Tibial nerve (tissue), 4 donors: ENCODE results near the gene ZNF319. TPM values are rescaled to one million over a fixed set of nuclear protein-coding genes. Genes with fewer than 3 reads are reported as not detected.

Experiments
- DNase-seq, 2 donors: peaks; one replicate each; pipeline ENCODE4 v3.0.0-alpha.2; 2019; ENCODE audit warnings: low spot score in 2 of 2
- H3K27ac ChIP-seq, 4 donors: fragments of 200-600 bp; sonication (generic) in 3 of 4; one replicate each; pipeline ENCODE4 v1.5.1; 2017 to 2019; ENCODE audit warnings: mild to moderate bottlenecking in 1 of 4
- H3K27me3 ChIP-seq, 2 donors: fragments of 200-600 bp; sonication (generic) in 1 of 2; one replicate each; pipeline versions ENCODE4 v1.5.1 to v1.6.0; 2017 to 2019
- H3K36me3 ChIP-seq, 3 donors: fragments of 200-600 bp; sonication (generic); one replicate each; pipeline ENCODE4 v1.5.1; 2018 to 2019
- H3K4me1 ChIP-seq, 4 donors: fragments of 200-600 bp; sonication (generic) in 3 of 4; one replicate each; pipeline ENCODE4 v1.5.1; 2017 to 2019
- H3K4me3 ChIP-seq, 4 donors: fragments of 200-600 bp; sonication (generic) in 3 of 4; one replicate each; pipeline ENCODE4 v1.5.1; 2017 to 2019; ENCODE audit warnings: mild to moderate bottlenecking in 1 of 4, moderate library complexity in 1 of 4
- H3K9me3 ChIP-seq, 4 donors: fragments of 200-600 bp; sonication (generic) in 3 of 4; one replicate each; pipeline ENCODE4 v1.5.1; 2017 to 2019
- CTCF ChIP-seq, 5 experiments: fragments of 200-600 bp in 3 of 5; fragments of 450-650 bp in 2 of 5; sonication (generic) in 3 of 5; IDR thresholded peaks; one replicate each; pipeline ENCODE4 v1.5.1; 2016 to 2019; ENCODE audit warnings: antibody characterized with exemption in 5 of 5, mild to moderate bottlenecking in 3 of 5, moderate library complexity in 2 of 5
- EP300 ChIP-seq, 2 donors: sonication (generic); formaldehyde crosslinking; IDR thresholded peaks; one replicate each; pipeline ENCODE4 v1.6.1; 2017; ENCODE audit warnings: antibody characterized with exemption in 2 of 2, mild to moderate bottlenecking in 1 of 2
- POLR2A ChIP-seq, 2 donors: fragments of 450-650 bp; IDR thresholded peaks; one replicate each; pipeline ENCODE4 v1.6.1; 2017; ENCODE audit warnings: antibody characterized with exemption in 2 of 2, mild to moderate bottlenecking in 2 of 2, moderate library complexity in 2 of 2
- WGBS, 2 donors: methylation state at CpG; one replicate each; pipeline ENCODE4 v1.1.5; 2018; 5-methylcytosine and 5-hydroxymethylcytosine counted together
- total RNA-seq, 4 donors: library from RNA; depleted of rRNA; stranded (reverse); fragments of >200 nt; gene quantifications; one replicate each; pipeline ENCODE4 v1.1.0, GENCODE V29; 2016

The ZNF319 gene
- total RNA-seq, 4 donors from 2014 or later: 7.5 to 11.6 (median 9.1) TPM

GRCh38 chr16:57977418-57978069 is 22.9 kb downstream of the ZNF319 start:
- TF ChIP-seq CTCF (IDR thresholded peaks at IDR 0.05) (no peak), POLR2A (IDR thresholded peaks at IDR 0.05) (no peak), EP300 (IDR thresholded peaks at IDR 0.05) (no peak)
- 82 to 86% methylated on average over 8 to 9 of the region's 12 CpGs for WGBS, 2 donors
- H3K27me3 ChIP-seq: no peaks in the 10 kb centered on the region
- H3K36me3 ChIP-seq: no peaks in the 10 kb centered on the region
- H3K9me3 ChIP-seq: no peaks in the 10 kb centered on the region
- peak overlapping the region in 1 of 4 donors; percentile 36 for H3K27ac ChIP-seq
- no peak for DNase-seq
- peaks cover 0 to 15% (median 0%) of the 10 kb centered on the region in 4 donors for H3K4me1 ChIP-seq
- no peak overlapping the region for H3K4me3 ChIP-seq

DNA sequence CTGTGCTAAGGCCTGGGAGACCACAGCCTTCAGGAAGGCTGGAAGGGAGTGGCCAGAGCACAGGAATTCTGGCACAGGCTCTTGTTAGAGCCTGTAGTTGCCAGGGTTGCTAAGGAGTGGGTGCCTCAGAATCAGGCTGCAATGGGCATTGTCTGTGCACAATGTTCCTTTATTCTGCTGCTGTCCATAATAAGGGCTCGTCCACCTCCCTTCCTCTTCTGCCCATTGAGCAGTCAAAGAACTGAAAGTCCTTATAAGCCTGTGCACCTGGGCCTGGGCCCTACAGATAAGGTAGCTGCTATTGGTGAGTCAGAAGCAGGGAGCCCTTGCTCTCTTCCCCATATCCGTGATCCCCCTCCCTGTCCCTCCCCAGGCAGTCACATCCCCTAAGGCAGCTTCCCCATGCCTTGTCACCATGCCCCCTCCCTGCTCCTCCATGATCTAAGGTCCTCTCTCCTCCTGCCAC is 24.1 kb downstream of the ZNF319 start:
- Histone ChIP-seq H3K4me1 (peaks cover 0 to 15% (median 0%) of the 10 kb centered on the region in 4 donors), H3K27ac (peak overlapping the region; percentile 56 to 85 (median 71)), H3K4me3 (no peak overlapping the region), H3K9me3 (no peaks in the 10 kb centered on the region), H3K36me3 (no peaks in the 10 kb centered on the region), H3K27me3 (no peaks in the 10 kb centered on the region)
- no peak for TF ChIP-seq CTCF (IDR thresholded peaks at IDR 0.05)
- TF ChIP-seq EP300 (IDR thresholded peaks at IDR 0.05): peak in 1 of 2 donors; percentile 52
- WGBS, 2 donors: 44 to 52% methylated on average over 2 of the region's 2 CpGs
- DNase-seq: no peak

- H3K9me3 ChIP-seq: no peaks in the 10 kb centered on the region
- TF ChIP-seq EP300 (IDR thresholded peaks at IDR 0.05) (no peak), POLR2A (IDR thresholded peaks at IDR 0.05) (no peak), CTCF (IDR thresholded peaks at IDR 0.05) (no peak)
- no peak overlapping the region for H3K27ac ChIP-seq
- H3K4me3 ChIP-seq: no peak overlapping the region
- no peaks in the 10 kb centered on the region for H3K27me3 ChIP-seq
- 82% methylated on average over 4 of the region's 4 CpGs for whole genome bisulfite sequencing, 2 donors
- no peaks in the 10 kb centered on the region for H3K36me3 ChIP-seq
- no peak for DNase-seq
- H3K4me1 ChIP-seq: peaks cover 0 to 15% (median 0%) of the 10 kb centered on the region in 4 donors
Measured at GRCh38 chr16:57972306-57972705, 28.2 kb downstream of the ZNF319 start.

DNA sequence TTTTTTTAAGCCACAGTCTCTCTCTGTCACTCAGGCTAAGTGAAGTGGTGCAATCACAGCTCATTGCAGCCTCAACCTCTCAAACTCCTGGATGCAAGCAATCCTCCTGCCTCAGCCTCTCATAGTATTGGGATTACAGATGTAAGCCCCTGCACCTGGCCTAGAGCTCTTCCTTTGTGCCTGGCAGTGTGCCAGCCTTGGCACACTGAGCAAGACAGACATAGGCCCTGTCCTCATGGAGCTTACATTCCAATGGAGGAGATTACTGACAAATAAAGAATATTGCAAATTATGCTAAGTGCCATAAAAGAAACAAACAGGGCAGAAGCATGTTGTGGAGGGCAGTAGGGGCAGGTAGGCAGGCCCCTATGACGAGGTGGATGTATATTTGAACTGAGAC is 28.6 kb downstream of the ZNF319 start:
- Histone ChIP-seq H3K4me1 (peaks cover 0 to 14% (median 0%) of the 10 kb centered on the region in 4 donors), H3K27me3 (no peaks in the 10 kb centered on the region), H3K36me3 (no peaks in the 10 kb centered on the region), H3K27ac (no peak overlapping the region), H3K9me3 (no peaks in the 10 kb centered on the region), H3K4me3 (no peak overlapping the region)
- TF ChIP-seq EP300 (IDR thresholded peaks at IDR 0.05) (no peak), POLR2A (IDR thresholded peaks at IDR 0.05) (no peak), CTCF (IDR thresholded peaks at IDR 0.05) (no peak)
- WGBS, 2 donors: 72 to 73% methylated on average over 1 of the region's 1 CpG
- DNase-seq: no peak

DNA sequence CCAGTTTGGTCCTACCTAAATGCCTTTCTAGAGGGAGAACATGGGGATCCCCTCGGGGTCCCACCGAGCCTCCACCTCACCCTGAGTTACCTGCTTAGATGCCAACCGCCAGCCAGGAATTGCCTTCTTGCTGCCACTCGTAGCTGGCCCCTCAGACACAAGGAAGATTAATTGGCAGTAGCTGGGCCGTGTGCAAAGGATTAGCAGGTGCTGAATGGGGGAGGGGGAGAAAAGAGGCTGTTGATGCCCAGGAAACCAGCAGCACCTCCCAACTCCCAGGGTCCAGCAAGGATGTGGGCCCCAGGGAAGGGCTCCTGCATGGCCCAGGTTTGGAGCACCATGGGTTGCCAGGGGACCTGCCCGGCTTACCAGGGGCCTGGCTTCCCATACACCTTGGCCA is 29.5 kb downstream of the ZNF319 start, which contains the start of gene CNGB1:
TSS of gene CNGB1 (minus strand) at position 159 of the 400 bp plus-strand sequence. CDS start 3,842 bp downstream, outside the sequence.
- H3K9me3 ChIP-seq: no peaks in the 10 kb centered on the region
- no peak within 1 kb of the TSS for H3K27ac ChIP-seq
- H3K4me1 ChIP-seq: peaks cover 0 to 8% (median 0%) of the 10 kb centered on the region in 4 donors
- DNase-seq: no peak
- 69 to 85% methylated on average over 5 to 6 of the region's 6 CpGs for WGBS, 2 donors
- H3K4me3 ChIP-seq: no peak within 1 kb of the TSS
- H3K36me3 ChIP-seq: no peaks in the 10 kb centered on the region
- H3K27me3 ChIP-seq: no peaks in the 10 kb centered on the region
- TF ChIP-seq CTCF (IDR thresholded peaks at IDR 0.05) (no peak), POLR2A (IDR thresholded peaks at IDR 0.05) (no peak), EP300 (IDR thresholded peaks at IDR 0.05) (no peak)
